GM15510 (cell line): ENCODE measurements around the gene FLYWCH1.

Source experiments
- POLR2A ChIP-seq: IDR thresholded peaks from 3 replicates; pipeline ENCODE4 v1.6.1; 2011; ENCODE audit warnings: borderline replicate concordance; ENCODE audit not compliant: insufficient read length; ENCODE audit errors: extremely low read depth

The FLYWCH1 gene

DNA sequence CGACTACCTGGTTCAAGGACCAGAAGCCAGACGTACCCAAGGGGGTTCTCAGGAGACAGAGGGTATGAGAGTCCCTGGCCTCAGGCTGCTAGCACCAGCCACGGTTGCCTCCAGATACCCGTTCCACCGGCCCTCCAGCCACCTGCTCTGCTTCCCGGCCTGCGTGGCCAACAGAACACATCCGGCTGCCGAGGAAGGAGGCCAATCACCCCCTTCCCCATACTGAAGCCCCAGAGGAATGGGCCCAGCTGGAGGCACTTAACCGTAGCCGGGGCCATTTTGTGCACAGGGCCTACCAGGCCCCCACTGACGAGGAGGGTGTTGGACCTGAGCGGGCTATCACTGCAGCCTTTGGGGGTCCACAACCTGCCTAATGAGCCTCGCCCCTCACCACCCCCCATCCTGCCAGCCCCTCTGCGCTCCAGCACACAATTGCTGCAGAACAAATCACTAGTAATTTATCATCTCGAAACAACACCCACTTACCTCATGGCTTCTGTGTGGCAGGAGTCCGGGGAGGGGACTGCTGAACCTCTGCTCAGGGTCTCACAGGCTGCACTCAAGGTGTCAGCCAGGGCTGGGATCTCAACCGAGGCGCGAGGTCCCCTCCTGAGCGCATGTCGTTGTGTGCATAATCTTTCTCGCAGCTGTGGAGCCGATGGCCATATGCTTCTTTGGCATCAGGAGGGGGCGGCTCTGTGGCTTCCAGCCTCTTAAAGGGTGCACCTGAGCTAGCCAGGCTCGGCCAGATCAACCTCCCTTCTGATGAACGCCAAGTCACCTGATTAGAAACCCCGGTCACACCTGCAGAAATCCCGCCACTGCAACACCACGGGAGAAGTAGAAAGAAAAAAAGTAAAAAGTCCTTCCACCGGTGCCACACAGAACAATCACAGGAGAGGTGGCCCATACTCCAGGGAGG, 42.2 kb downstream of the FLYWCH1 start:
- TF ChIP-seq POLR2A: no peak

- no peak for TF ChIP-seq POLR2A
These were observed 43.1 kb downstream of the FLYWCH1 start for GRCh38 chr16:2954656-2955381.

DNA sequence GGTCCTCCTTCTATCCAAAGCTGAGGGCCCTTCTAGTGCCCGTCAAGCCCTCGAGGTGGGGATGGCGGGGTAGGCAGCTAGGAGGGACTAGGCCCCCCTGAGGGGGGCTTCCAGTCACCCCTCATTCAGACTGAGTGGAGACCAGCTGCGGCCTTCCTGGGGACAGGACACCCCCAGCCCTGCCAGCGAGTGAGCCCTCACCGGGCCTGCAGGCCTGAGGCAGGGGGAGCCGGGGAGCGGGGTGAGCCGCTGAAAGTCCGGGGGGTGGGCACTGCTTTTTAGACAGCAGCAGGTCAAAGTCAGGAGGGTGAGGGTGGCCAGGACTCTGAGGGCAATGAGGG, 43.7 kb downstream of the FLYWCH1 start:
- TF ChIP-seq POLR2A: no peak

DNA sequence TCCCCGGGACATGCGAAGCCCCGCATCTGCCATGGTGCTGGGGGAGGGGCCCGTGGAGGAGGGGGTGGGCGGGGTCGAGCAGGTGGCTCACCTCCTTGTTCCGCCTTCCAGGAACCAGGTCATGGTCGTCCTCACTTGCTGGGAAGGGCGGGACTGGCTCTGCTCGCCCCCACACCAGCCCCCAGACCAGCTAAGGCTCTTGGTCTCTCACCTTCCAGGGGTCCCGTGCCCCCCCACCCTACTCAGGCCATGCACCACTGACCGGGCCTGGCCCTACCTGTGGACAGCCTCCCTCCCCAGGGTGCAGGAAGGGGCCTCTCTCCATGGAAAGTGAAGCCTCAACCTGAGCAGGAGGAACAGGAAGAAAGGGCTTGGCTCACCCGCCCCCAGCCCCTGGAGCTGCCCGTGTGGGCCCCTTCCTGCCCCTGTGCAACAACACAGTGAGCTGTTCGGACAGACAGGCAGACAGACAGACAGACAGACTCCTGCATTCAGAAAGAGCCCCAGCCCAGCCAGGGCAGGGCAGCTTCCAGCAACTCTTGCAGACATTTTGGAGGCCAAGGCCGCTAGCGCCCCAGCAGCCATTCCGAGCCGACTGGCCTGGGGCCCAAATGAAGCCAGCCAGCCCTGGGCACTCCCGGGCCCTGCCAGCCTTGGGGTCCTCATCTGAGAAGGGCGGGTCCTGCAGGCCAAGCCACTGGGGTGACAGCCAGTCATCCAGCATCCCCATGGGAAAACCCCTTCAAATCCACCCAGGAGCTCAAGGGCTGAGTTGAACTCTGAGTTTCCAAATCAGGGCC, 44.2 kb downstream of the FLYWCH1 start:
- TF ChIP-seq POLR2A: no peak

DNA sequence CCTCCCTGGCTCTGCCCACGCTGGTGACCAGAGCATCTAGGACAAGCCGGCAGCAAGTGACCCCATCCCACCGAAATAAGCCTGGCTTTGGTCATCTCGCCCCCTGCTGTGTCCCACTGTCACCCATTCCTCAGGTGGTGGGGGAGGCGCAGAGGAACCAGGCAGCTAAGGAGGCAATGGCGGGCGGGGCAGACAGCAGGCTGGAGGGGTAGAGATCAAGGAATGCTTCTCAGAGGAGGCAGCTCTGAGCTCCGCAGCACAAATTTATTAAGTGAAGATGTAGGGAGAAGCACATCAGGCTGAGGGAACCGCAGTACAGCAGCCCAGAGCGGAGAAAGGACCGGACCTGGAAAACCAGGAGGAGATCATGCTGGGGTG, 44.8 kb downstream of the FLYWCH1 start:
- no peak for TF ChIP-seq POLR2A

- no peak for TF ChIP-seq POLR2A
These were observed 47.5 kb downstream of the FLYWCH1 start for GRCh38 chr16:2959206-2959605.

GRCh38 chr16:2960183-2961010, 48.7 kb downstream of the FLYWCH1 start:
- TF ChIP-seq POLR2A: no peak

GRCh38 chr16:2962334-2963073, 50.8 kb downstream of the FLYWCH1 start:
- no peak for TF ChIP-seq POLR2A

GRCh38 chr16:2963074-2963722, 51.5 kb downstream of the FLYWCH1 start:
- no peak for TF ChIP-seq POLR2A

DNA sequence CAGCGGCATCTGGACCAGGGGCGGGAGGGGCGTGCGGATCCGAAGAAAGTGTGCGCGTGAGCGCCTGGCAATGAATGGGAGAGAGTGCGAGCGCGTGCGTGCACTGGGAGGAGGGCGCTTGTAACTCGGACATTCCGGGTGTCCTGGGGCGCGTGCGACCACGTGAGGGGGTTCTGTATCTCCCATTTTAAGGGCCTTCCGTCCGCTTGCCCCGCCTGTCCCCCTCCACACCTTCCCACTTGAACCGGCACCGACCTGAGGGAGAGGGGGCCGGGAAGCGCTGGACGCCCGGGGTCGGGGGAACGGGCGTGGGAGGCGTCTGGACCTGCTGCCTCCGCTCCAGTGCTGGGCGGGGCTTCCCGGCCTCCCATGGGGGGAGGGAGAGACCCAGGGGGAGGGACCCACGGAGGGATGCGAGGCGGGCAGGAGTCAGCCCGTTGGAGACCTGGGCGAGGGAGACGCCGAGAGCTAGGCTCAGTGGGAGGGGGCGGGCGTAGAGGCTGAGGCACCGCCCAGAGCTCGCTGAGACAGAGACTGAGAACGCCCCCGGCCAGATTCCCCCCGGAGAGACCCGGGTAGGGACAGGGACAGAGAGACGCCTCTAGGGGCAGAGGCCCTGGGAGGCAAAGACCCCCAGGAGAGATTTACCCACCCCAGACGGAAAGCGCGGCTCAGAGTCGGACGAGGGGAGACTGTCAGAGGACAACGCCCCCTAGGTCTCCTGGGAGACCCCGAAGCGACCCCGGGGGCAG, 52.2 kb downstream of the FLYWCH1 start, which contains the start of gene KREMEN2:
Gene KREMEN2 (plus strand): TSS at position 553 of the 752 bp plus-strand sequence. CDS start 246 bp downstream, outside the sequence.
- no peak for TF ChIP-seq POLR2A

- TF ChIP-seq POLR2A: no peak
These were observed 53.0 kb downstream of the FLYWCH1 start for GRCh38 chr16:2964475-2965336.
